C4-2B (cell line): ENCODE data around the gene CCDC57.

Source experiments
- ZFX ChIP-seq: fragments of 450-650 bp; IDR thresholded peaks from 2 replicates; pipeline ENCODE4 v1.6.1; 2017
- TF ChIP-seq, protein P1 (sequence below): fragments of 450-650 bp; conservative IDR thresholded peaks from 2 replicates; pipeline ENCODE4 v1.5.1; 2017; ENCODE audit warnings: mild to moderate bottlenecking

DNA sequence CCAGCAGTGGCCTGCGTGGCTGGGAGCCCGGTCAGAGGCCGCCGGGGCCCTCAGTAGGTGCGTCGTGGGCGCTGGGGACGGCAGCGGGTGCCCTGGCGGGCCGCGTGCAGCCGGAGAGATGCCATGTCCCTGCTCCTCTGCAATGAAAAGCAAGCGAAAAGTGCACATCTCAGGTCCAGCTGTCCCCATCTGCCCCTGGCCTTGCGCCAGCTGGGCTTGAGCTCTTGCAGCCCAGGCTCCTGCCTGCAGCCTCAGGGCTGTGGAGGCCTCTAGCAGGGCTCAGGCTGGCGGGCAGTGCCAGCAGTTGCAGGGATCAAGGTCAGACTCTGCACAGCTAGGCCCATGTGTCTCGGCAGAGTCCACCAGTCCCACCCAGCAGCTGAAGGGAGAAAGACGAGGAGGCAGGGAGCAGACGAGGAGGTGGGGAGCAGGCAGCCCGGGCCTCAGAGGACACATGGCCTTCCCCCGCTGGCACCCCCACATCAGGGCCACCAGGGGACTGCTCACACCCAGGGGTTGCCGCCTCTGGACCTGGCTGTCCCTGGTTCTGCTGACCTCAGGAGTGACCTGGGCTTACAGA is 27.4 kb upstream of the CCDC57 start:
- TF ChIP-seq, protein P1, sequence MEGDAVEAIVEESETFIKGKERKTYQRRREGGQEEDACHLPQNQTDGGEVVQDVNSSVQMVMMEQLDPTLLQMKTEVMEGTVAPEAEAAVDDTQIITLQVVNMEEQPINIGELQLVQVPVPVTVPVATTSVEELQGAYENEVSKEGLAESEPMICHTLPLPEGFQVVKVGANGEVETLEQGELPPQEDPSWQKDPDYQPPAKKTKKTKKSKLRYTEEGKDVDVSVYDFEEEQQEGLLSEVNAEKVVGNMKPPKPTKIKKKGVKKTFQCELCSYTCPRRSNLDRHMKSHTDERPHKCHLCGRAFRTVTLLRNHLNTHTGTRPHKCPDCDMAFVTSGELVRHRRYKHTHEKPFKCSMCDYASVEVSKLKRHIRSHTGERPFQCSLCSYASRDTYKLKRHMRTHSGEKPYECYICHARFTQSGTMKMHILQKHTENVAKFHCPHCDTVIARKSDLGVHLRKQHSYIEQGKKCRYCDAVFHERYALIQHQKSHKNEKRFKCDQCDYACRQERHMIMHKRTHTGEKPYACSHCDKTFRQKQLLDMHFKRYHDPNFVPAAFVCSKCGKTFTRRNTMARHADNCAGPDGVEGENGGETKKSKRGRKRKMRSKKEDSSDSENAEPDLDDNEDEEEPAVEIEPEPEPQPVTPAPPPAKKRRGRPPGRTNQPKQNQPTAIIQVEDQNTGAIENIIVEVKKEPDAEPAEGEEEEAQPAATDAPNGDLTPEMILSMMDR, result no peak
- TF ChIP-seq ZFX, result 0 out of 2 replicates have a peak, but pooled peaks have one; percentile 22
